ENCODE data around the gene BIRC7.
A peak's percentile ranks its signal among the peaks of the same experiment; 100 is the strongest.

Gene BIRC7

DNA sequence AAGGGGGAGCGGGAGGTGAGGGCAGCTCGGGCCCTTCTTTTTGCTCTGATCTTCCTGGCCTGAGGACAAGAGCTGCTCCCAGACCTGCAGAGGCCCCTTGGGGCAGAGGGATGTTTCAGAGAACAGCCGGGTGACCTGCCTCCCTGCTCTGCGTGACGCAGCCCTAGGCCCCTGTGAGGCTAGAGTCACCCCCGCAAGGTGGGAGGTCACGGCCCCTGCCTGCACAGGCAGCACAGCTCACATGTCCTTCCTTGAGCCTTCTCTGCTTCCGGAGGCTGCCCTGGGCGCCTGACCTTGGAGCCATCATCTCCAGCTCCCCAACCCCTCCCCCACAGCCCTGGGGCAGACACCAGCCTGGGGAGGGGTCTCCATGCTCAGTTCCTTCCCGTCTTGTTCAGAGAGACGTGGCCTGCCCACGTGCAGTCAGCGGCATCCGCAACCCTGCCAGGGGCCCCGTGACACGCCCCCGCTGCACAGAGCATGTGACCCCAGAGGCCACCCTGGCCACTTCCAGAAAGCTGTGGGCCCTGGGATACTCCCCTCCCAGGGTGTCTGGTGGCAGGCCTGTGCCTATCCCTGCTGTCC is at the start of gene BIRC7:
TSS of gene BIRC7 (plus strand) at position 507 of the 585 bp plus-strand sequence. CDS start 192 bp downstream, outside the sequence.
- Histone ChIP-seq H3K27me3 (peaks cover 16 to 26% (median 23%) of the 10 kb centered on the region in 11 experiments; a peak in 20 of 22 replicates), H3K9me3 (replicated peaks in 1 of 11) (no peaks in the 10 kb centered on the region), H3K4me2 (peak within 1 kb of the TSS; percentile 33 to 95 (median 88)), H4K20me1 (peaks cover 0 to 35% (median 0%) of the 10 kb centered on the region in 11 experiments; a peak in 4 of 22 replicates), H3K4me3 (peak within 1 kb of the TSS in 2 of 10 experiments; percentile 41 to 42; a peak in 3 of 20 replicates), H3K27ac (peak within 1 kb of the TSS; percentile 2 to 67 (median 44); a peak in 14 of 22 replicates), H3K4me1 (peaks cover 53 to 97% (median 86%) of the 10 kb centered on the region in 10 experiments), H3K36me3 (no peaks in the 10 kb centered on the region), H3K9ac (peak within 1 kb of the TSS in 5 of 11 experiments; percentile 24 to 60 (median 29); a peak in 6 of 22 replicates)
- TF ChIP-seq Cebpa-rat (IDR thresholded peaks at IDR 0.05) = no peak

DNA sequence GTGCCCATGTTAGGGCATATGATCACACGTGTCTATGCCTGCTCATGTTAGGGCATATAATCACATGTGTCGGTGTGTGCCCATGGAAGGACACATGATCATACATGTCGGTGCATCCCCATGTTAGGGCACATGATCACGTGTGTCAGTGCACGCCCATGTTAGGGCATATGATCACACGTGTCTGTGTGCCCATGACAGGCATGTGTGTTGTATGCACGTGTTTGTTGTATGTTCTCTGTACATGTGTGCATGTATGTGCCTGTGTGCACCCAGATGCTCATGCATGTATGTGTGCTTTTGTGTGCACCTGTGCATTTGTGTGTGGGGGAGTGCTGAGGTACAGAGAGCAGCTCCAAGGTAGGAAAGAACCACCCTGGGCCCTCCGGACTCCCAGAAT is 49.6 kb upstream of the BIRC7 start:
- Histone ChIP-seq H3K9ac (no peak overlapping the region), H4K20me1 (peaks cover 0 to 78% (median 22%) of the 10 kb centered on the region in 11 experiments; a peak in 13 of 22 replicates), H3K27ac (no peak overlapping the region), H3K4me1 (peaks cover 0 to 45% (median 24%) of the 10 kb centered on the region in 10 experiments; a peak in 13 of 20 replicates), H3K4me3 (no peak overlapping the region), H3K27me3 (no peaks in the 10 kb centered on the region; a peak in 1 of 22 replicates), H3K4me2 (no peak overlapping the region), H3K36me3 (no peaks in the 10 kb centered on the region), H3K9me3 (replicated peaks in 1 of 11) (peaks cover 0 to 9% (median 0%) of the 10 kb centered on the region in 11 experiments; a peak in 1 of 22 replicates)
- no peak for TF ChIP-seq Cebpa-rat (IDR thresholded peaks at IDR 0.05)

DNA sequence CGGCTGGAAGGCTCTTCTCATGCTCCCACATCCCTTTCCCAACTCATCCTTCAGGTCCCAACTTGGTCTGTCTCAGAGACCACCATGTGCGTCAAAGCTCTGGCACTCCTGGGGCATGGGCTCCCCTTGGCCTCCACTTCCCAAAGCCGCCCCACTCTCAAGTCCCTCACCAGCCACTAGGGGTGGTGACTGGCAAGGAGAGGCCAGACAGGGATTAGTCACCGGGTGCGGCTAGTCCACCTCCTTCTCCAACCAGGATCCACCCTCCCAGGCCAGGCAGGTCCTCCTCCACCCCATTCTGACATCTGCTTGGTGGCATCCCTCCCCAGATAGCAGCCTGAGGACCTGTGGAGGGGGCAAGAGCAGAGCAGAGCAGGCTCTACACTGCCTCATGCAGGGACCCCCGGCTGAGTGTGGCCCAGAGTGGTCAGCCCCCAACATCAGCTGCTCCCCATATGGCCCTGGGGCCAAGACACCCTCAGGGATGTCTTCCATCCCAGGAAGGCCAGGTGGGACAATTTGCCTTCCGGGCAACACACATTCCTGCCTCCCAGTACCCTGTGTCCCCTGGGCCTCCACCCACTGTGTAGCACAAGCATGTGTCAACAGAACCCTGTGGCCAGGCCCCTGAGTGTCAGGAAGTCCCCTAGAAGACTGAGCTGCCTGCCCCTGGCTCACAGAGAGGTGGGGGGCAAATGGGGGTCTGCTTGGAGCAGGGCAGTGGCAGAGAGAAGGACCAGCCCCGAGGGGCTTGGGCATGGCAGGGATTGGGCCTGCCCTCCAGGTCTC is 49.0 kb upstream of the BIRC7 start:
- no peak overlapping the region for H3K4me3 ChIP-seq
- no peaks in the 10 kb centered on the region; a peak in 1 of 22 replicates for H3K27me3 ChIP-seq
- H3K36me3 ChIP-seq = no peaks in the 10 kb centered on the region
- H3K9me3 ChIP-seq (replicated peaks in 1 of 11) = peaks cover 0 to 9% (median 0%) of the 10 kb centered on the region in 11 experiments; a peak in 1 of 22 replicates
- no peak overlapping the region for H3K27ac ChIP-seq
- no peak overlapping the region for H3K9ac ChIP-seq
- peak overlapping the region in 3 of 11 experiments; percentile 5 to 18 (median 15); a peak in 2 of 22 replicates for H3K4me2 ChIP-seq
- peaks cover 0 to 78% (median 23%) of the 10 kb centered on the region in 11 experiments; a peak in 14 of 22 replicates for H4K20me1 ChIP-seq
- peaks cover 0 to 45% (median 24%) of the 10 kb centered on the region in 10 experiments; a peak in 13 of 20 replicates for H3K4me1 ChIP-seq
- no peak for TF ChIP-seq Cebpa-rat (IDR thresholded peaks at IDR 0.05)

DNA sequence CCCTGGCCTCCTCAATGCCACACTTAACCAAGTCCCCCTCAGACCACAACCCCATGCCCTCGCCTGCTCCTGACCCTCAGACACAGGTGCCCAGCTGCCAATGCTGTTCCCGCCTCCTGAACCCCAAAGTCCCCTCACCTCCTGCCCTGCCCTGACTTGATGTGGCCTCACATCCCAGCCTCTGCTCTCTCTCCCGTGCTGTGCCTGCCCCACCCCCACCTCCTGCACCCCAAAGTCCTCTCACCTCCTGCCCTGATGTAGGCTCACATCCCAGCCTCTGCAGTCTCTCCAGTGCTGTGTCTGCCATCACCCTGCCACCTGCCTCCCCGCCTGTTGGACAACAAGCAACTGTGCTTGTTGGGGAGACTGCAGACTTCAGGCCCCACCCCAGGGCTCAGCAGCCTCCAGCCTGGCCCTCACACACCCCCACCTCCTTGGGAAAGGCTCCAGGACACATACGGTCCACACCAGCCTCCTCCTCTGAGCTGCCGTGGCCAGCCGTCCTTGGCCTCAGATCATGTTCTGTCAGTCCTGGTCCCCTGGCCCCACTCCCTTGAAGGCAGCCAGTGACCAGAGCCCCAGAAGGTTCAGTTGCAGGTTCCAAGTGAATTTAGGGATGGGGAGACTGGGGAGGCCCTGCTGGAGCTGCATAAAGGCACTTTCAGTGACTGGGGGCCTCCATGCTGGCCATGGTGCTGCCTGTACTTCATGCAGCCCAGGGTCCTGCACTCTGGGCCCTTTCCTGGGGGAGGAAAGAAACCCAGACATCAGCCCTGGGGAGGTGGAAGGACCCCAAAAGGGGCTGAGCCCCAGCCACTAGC is 48.2 kb upstream of the BIRC7 start:
- Histone ChIP-seq H3K36me3 (no peaks in the 10 kb centered on the region), H3K9me3 (replicated peaks in 1 of 11) (peaks cover 0 to 9% (median 0%) of the 10 kb centered on the region in 11 experiments; a peak in 1 of 22 replicates), H3K27ac (no peak overlapping the region), H3K4me3 (no peak overlapping the region), H3K27me3 (no peaks in the 10 kb centered on the region; a peak in 1 of 22 replicates), H4K20me1 (peaks cover 0 to 81% (median 24%) of the 10 kb centered on the region in 11 experiments; a peak in 14 of 22 replicates), H3K9ac (no peak overlapping the region), H3K4me1 (peaks cover 0 to 43% (median 24%) of the 10 kb centered on the region in 10 experiments; a peak in 13 of 20 replicates), H3K4me2 (peak overlapping the region in 3 of 11 experiments; percentile 5 to 68 (median 18); a peak in 1 of 22 replicates)
- no peak for TF ChIP-seq Cebpa-rat (IDR thresholded peaks at IDR 0.05)

DNA sequence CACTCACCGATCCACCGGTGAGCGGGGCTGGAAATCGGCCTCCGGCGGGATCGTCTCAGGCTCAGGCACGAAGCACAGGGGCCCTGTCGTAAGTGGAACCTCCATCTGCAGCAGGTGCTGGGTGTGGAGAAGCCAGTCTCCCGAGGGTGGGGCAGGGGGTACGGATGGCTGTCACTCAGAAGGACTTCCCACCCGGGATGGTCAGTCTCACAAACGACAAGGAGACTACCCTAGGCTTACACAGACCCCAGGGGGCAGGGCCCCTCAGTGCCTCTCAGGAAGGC is 47.6 kb upstream of the BIRC7 start:
- Histone ChIP-seq H3K9ac (peak overlapping the region in 1 of 11 experiments; percentile 18; a peak in 1 of 22 replicates), H3K27ac (no peak overlapping the region), H3K4me2 (peak overlapping the region in 2 of 11 experiments; percentile 65 to 68; a peak in 4 of 22 replicates), H3K4me3 (no peak overlapping the region), H3K27me3 (no peaks in the 10 kb centered on the region), H3K36me3 (no peaks in the 10 kb centered on the region; a peak in 1 of 22 replicates), H3K9me3 (replicated peaks in 1 of 11) (peaks cover 0 to 9% (median 0%) of the 10 kb centered on the region in 11 experiments; a peak in 1 of 22 replicates), H3K4me1 (peaks cover 0 to 42% (median 24%) of the 10 kb centered on the region in 10 experiments; a peak in 13 of 20 replicates), H4K20me1 (peaks cover 1 to 81% (median 24%) of the 10 kb centered on the region in 11 experiments; a peak in 21 of 22 replicates)
- no peak for TF ChIP-seq Cebpa-rat (IDR thresholded peaks at IDR 0.05)

DNA sequence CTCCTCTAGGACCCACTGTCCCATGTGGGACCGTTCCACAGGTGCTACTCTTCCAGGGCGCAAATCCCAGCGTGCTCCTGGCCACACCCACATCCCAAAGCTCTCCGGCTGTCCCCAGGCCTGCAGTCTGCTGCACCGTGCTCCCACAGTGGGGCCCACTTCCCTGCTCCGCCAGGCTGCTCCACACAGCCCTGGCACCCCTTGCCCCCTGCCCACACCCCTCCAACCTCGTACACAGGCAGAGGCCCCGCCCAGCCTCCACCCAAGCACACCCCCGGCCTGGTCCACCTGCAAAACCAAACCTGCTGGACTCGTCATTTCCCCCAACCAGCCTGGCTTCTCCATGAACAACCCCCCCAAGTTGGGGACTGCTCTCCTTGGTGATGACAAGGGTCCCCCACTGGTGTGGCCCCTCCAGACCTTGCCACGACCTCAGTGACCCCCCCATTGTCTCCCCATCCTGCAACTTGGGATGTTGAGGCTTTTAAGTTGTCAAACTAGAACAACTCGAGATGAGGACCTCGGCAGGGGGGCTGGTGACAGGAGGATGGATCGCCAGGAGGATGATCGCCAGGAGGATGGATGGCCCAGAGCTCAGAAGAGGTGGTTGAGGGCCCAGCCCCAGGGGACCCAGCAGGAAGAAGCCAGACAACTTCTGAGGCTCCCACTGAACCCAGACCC is 46.9 kb upstream of the BIRC7 start:
- H3K4me2 ChIP-seq = peak overlapping the region in 7 of 11 experiments; percentile 19 to 73 (median 62); a peak in 13 of 22 replicates
- no peak overlapping the region for H3K4me3 ChIP-seq
- H3K9me3 ChIP-seq (replicated peaks in 1 of 11) = peaks cover 0 to 9% (median 0%) of the 10 kb centered on the region in 11 experiments; a peak in 1 of 22 replicates
- no peak overlapping the region for H3K27ac ChIP-seq
- H3K4me1 ChIP-seq = peaks cover 0 to 37% (median 24%) of the 10 kb centered on the region in 10 experiments; a peak in 13 of 20 replicates
- peak overlapping the region in 2 of 11 experiments; percentile 18 to 41; a peak in 3 of 22 replicates for H3K9ac ChIP-seq
- no peaks in the 10 kb centered on the region for H3K27me3 ChIP-seq
- H3K36me3 ChIP-seq = no peaks in the 10 kb centered on the region; a peak in 1 of 22 replicates
- no peak for TF ChIP-seq Cebpa-rat (IDR thresholded peaks at IDR 0.05)
- peaks cover 8 to 81% (median 31%) of the 10 kb centered on the region in 11 experiments; a peak in 21 of 22 replicates for H4K20me1 ChIP-seq

DNA sequence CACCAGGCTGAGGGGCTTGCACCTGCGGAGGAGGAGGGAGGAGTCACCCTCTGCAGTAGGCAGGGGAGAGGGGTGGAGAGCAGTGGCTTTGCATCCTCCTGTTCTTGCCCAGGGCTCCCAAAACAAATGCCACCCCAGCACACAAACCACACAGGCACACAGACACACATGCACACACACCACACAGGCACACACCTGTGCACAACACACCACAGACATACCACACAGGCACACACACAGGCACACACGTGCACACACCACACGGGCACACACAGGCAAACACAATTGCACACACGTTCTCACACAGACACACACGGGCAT is 46.4 kb upstream of the BIRC7 start:
- H3K9me3 ChIP-seq (replicated peaks in 1 of 11) = peaks cover 0 to 9% (median 0%) of the 10 kb centered on the region in 11 experiments; a peak in 1 of 22 replicates
- H3K27ac ChIP-seq = no peak overlapping the region
- peaks cover under 1 to 5% (median 3%) of the 10 kb centered on the region in 11 experiments; a peak in 11 of 22 replicates for H3K36me3 ChIP-seq
- H3K4me1 ChIP-seq = peaks cover 0 to 42% (median 25%) of the 10 kb centered on the region in 10 experiments; a peak in 13 of 20 replicates
- no peak for TF ChIP-seq Cebpa-rat (IDR thresholded peaks at IDR 0.05)
- H3K9ac ChIP-seq = peak overlapping the region in 1 of 11 experiments; percentile 41; a peak in 3 of 22 replicates
- peaks cover 13 to 84% (median 36%) of the 10 kb centered on the region in 11 experiments; a peak in 21 of 22 replicates for H4K20me1 ChIP-seq
- peak overlapping the region in 7 of 11 experiments; percentile 19 to 73 (median 62); a peak in 14 of 22 replicates for H3K4me2 ChIP-seq
- no peak overlapping the region for H3K4me3 ChIP-seq
- no peaks in the 10 kb centered on the region for H3K27me3 ChIP-seq

Data from BLaER1 treated with 17β-estradiol and CSF1 and Interleukin-3, amounts not matched to agents 10 nM and 100 nM (cell line).